T-cell (primary cell): ENCODE data around the gene CRYGS. TPM values are rescaled to one million over a fixed set of nuclear protein-coding genes. Genes with fewer than 3 reads are reported as not detected.
"Not testable (repeated sequence)": the region's sequence is repeated elsewhere in the genome, so short reads cannot be mapped to it uniquely, and the experiment has no call there.

Source experiments
- ATAC-seq, 4 experiments: fragments of 200-7000 bp in 3 of 4; fragments of 150-1000 bp in 1 of 4; cut with Tn5 transposase; replicated peaks in 1 of 4; 1 replicate in 3 of 4; 2 replicates in 1 of 4; pipeline ENCODE4 v1.10.0; 2021; ENCODE audit warnings: moderate library complexity in 3 of 4, mild to moderate bottlenecking in 2 of 4, moderate number of reproducible peaks in 1 of 4
- CTCF ChIA-PET, 2 donors: fragments of 300-600 bp; sonication (Branson Sonifier 250); formaldehyde crosslinking; loops; one replicate each; lab custom pipeline; 2022; ENCODE audit warnings: antibody characterized with exemption in 2 of 2; lab: Charles Lee
- POLR2A ChIA-PET, 2 donors: fragments of 300-600 bp; sonication (Branson Sonifier 250); formaldehyde crosslinking; loops; one replicate each; lab custom pipeline; 2022; ENCODE audit warnings: antibody characterized with exemption in 2 of 2; lab: Charles Lee
- DNase-seq, 35 experiments: peaks; one replicate each; pipeline versions ENCODE4 v3.0.0 to v3.0.0-alpha.2; 2013 to 2023
- H3K27ac ChIP-seq: one replicate; pipeline ENCODE4 v1.5.1; 2013; ENCODE audit warnings: low read length
- H3K27me3 ChIP-seq, 2 experiments: replicated peaks in 1 of 2; 1 replicate in 1 of 2; 2 replicates in 1 of 2; pipeline versions ENCODE4 v1.6.1 to v1.7.0; 2013; ENCODE audit warnings: low read length in 1 of 2, mixed read lengths in 1 of 2; ENCODE audit not compliant: control insufficient read depth in 2 of 2, insufficient read depth in 2 of 2; ENCODE audit errors: extremely low read depth in 1 of 2
- H3K36me3 ChIP-seq, 2 donors: 1 replicate in 1 of 2; 2 replicates in 1 of 2; pipeline versions ENCODE4 v1.6.1 to v1.7.0; 2013; ENCODE audit warnings: low read length in 1 of 2; ENCODE audit not compliant: control insufficient read depth in 2 of 2, insufficient read depth in 1 of 2; ENCODE audit errors: extremely low read depth in 1 of 2
- H3K4me1 ChIP-seq, 2 experiments: 1 replicate in 1 of 2; 2 replicates in 1 of 2; pipeline versions ENCODE4 v1.6.1 to v1.7.0; 2013; ENCODE audit warnings: low read length in 2 of 2, mixed read lengths in 1 of 2; ENCODE audit not compliant: insufficient read depth in 2 of 2, control insufficient read depth in 1 of 2; ENCODE audit errors: extremely low read depth in 1 of 2
- H3K4me3 ChIP-seq, 2 donors: 1 replicate in 1 of 2; 2 replicates in 1 of 2; pipeline versions ENCODE4 v1.5.1 to v1.7.0; 2013; ENCODE audit warnings: mild to moderate bottlenecking in 2 of 2, low read length in 1 of 2, moderate library complexity in 1 of 2; ENCODE audit not compliant: control insufficient read depth in 1 of 2; ENCODE audit errors: extremely low read depth in 1 of 2
- H3K9me3 ChIP-seq: 2 replicates; pipeline ENCODE4 v1.7.0; 2013
- H3K27ac Mint-ChIP-seq, 2 donors: one replicate each; pipeline ENCODE4 v1.8.0; 2020 to 2021; ENCODE audit warnings: mild to moderate bottlenecking in 2 of 2, mixed read lengths in 2 of 2
- H3K27me3 Mint-ChIP-seq, 2 donors: one replicate each; pipeline ENCODE4 v1.8.0; 2021 to 2022; ENCODE audit warnings: mixed read lengths in 2 of 2
- H3K36me3 Mint-ChIP-seq: one replicate; pipeline ENCODE4 v1.8.0; 2021; ENCODE audit warnings: mixed read lengths
- H3K4me1 Mint-ChIP-seq, 3 donors: one replicate each; pipeline ENCODE4 v1.8.0; 2020 to 2022; ENCODE audit warnings: mixed read lengths in 3 of 3, mild to moderate bottlenecking in 1 of 3
- H3K4me3 Mint-ChIP-seq, 3 donors: one replicate each; pipeline ENCODE4 v1.8.0; 2020 to 2022; ENCODE audit warnings: mild to moderate bottlenecking in 3 of 3, mixed read lengths in 3 of 3, moderate library complexity in 3 of 3
- H3K9me3 Mint-ChIP-seq, 3 donors: one replicate each; pipeline ENCODE4 v1.8.0; 2020 to 2022; ENCODE audit warnings: mixed read lengths in 3 of 3
- WGBS: methylation state at CpG from one replicate; pipeline ENCODE4 v1.1.5; 2013; ENCODE audit warnings: missing lambda C conversion rate; ENCODE audit not compliant: insufficient coverage; 5-methylcytosine and 5-hydroxymethylcytosine counted together
- total RNA-seq, 35 experiments: library from RNA in 6 of 35; stranded (reverse) in 6 of 35; fragments of 120-200 nt in 1 of 35; gene quantifications; one replicate each; pipeline versions ENCODE4 v1.2.1 to v1.2.4 and lab custom pipeline; 2013 to 2026

Gene CRYGS
- total RNA-seq, 5 donors from 2014 or later (not counting 1 experiment from before 2014, with no cell fraction given): 5.5 to 10.4 (median 7.8) TPM

DNA sequence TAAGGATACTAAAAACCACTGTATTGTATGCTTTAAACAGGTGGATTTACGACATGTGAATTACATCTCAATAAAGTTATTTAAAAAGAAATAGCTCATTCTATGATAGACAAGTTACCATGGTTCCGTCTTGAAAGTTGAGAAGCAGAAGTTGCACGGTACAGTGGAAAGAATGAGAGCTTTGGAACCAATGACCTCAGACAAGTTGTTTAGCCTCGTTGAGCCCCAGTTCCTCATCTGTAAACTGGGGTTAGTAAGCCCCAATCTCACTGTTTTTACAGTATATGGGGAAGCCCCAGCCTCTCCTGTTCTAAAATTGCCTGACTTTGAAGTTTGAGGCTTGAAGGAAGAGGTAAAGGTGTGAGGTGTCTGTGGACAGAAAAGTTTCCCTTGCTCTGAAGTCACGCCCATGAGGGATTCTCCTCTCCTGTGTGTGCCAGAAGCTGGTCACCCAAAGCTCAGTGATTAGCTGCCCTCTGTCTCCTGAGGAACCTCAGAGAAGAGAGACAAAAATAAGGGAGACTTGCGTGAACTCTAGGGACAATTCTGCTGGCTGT is 10.0 kb downstream of the CRYGS start:
- H3K36me3 ChIP-seq: no peaks in the 10 kb centered on the region
- no peaks in the 10 kb centered on the region for H3K9me3 Mint-ChIP-seq
- H3K27ac Mint-ChIP-seq: peak overlapping the region in 1 of 2 donors; percentile 62
- H3K4me3 Mint-ChIP-seq: peak overlapping the region in 2 of 3 donors; percentile 10 to 25
- WGBS: 25% methylated on average over 4 of the region's 6 CpGs
- H3K27ac ChIP-seq: peak overlapping the region; percentile 17
- peaks cover 7% of the 10 kb centered on the region for H3K36me3 Mint-ChIP-seq
- H3K4me1 Mint-ChIP-seq: peaks cover 34 to 43% (median 36%) of the 10 kb centered on the region in 3 donors
- peaks cover 27 to 29% of the 10 kb centered on the region in 2 experiments for H3K4me1 ChIP-seq
- ATAC-seq (peak; percentile 58 to 98 (median 82)), DNase-seq (peak in 21 of 35 experiments; percentile 5 to 74 (median 22))
- ChIA-PET CTCF (interaction anchor here in 1 of 2 donors (0.6 to 3.5 kb wide), 3 partner anchors 15 to 605 kb away, joined by 3 to 23 read pairs (median 6); partner anchors contain the start of gene RPL39L), POLR2A (interaction anchor here (0.6 to 1.6 kb wide), 4 partner anchors 15 to 1908 kb away, joined by 3 to 9 read pairs (median 4); partner anchors contain the start of gene DNAJB11 (in 1 of the 2))
- H3K27me3 ChIP-seq: no peaks in the 10 kb centered on the region
- no peaks in the 10 kb centered on the region for H3K9me3 ChIP-seq
- H3K4me3 ChIP-seq: no peak overlapping the region
- no peaks in the 10 kb centered on the region for H3K27me3 Mint-ChIP-seq

DNA sequence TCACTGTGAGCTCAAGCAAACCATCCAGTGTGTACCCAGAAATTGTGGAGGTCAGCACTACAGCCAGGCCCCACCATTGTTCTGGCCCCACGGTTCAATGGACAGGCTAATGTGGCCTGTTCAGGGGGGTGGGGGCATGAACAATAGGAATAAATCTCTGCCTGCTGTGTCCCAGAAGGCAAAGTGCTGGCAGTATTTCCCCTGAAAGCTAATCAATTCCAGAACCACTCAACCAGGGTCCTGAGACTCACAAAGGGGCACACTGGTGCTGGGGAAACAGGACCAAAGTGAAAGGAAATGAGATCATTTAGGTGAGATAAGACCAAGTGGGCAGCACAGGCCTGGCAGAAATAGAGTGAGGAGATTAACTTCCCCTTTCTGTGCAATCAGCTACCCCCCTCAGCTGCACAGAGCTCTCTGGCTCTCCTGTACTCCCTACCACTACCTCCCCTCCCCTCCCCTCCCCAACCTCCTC is 11.5 kb downstream of the CRYGS start:
- Mint-ChIP-seq H3K36me3 (peaks cover 11% of the 10 kb centered on the region), H3K27me3 (no peaks in the 10 kb centered on the region), H3K27ac (no peak overlapping the region), H3K4me1 (peaks cover 41 to 54% (median 45%) of the 10 kb centered on the region in 3 donors), H3K9me3 (no peaks in the 10 kb centered on the region), H3K4me3 (no peak overlapping the region)
- no peaks in the 10 kb centered on the region for H3K36me3 ChIP-seq
- ChIA-PET POLR2A (interaction anchor here in 1 of 2 donors (0.6 to 1.1 kb wide), 2 partner anchors 13 to 47 kb away, joined by 3 read pairs; no protein-coding TSS in a partner anchor), CTCF (interaction anchor here (0.6 to 0.8 kb wide), 3 partner anchors 84 to 551 kb away, joined by 3 to 6 read pairs (median 3); no protein-coding TSS in a partner anchor)
- no peak overlapping the region for H3K27ac ChIP-seq
- H3K4me1 ChIP-seq: peaks cover 32 to 33% of the 10 kb centered on the region in 2 experiments
- no CpG with 5 or more reads among the region's 1 CpG for WGBS
- no peak overlapping the region for H3K4me3 ChIP-seq
- no peaks in the 10 kb centered on the region for H3K27me3 ChIP-seq
- ATAC-seq: no peak
- no peak for DNase-seq
- no peaks in the 10 kb centered on the region for H3K9me3 ChIP-seq

DNA sequence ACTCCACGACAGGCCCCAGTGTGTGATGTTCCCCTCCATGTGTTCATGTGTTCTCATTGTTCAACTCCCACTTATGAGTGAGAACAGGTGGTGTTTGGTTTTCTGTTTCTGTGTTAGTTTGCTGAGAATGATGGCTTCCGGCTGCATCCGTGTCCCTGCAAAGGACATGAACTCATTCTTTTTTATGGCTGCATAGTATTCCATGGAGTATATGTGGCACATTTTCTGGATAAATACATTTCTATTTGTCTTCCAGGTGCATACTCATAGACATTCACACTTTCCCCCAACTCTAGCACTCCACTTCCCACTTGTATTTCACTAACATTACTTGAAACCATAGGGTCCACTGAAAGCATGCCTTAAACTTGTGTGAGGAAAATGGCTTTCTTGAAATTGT is 12.5 kb downstream of the CRYGS start:
- CTCF ChIA-PET, H3K27ac ChIP-seq, H3K9me3 ChIP-seq, DNase-seq, H3K36me3 ChIP-seq, H3K27ac Mint-ChIP-seq, H3K9me3 Mint-ChIP-seq, H3K27me3 Mint-ChIP-seq, H3K4me3 Mint-ChIP-seq, H3K4me3 ChIP-seq, POLR2A ChIA-PET, ATAC-seq, H3K27me3 ChIP-seq: not testable (repeated sequence)
- H3K4me1 ChIP-seq: peaks cover 32 to 33% of the 10 kb centered on the region in 2 experiments
- H3K36me3 Mint-ChIP-seq: peaks cover 11% of the 10 kb centered on the region
- H3K4me1 Mint-ChIP-seq: peaks cover 41 to 52% (median 45%) of the 10 kb centered on the region in 3 donors
- WGBS: no CpG with 5 or more reads among the region's 3 CpGs

DNA sequence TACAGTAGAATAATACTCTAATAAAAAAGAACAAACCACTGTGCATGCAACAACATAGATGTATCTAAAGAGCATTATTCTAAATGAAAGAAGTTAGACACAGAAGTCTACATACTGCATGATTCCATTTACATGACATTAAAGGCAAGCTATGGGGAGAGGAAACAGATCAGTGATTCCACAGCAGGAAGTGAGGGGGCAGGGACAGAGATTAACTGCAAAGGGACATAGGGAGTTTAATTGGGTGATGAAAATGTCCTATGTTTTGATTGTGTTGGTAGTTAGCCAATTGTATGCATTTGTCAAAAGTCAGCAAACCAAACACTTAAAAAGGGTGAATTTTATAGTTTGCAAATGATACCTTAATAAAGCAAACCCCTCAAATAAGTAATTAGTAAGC is 13.8 kb downstream of the CRYGS start:
- H3K4me3 ChIP-seq: no peak overlapping the region
- H3K27me3 ChIP-seq: no peaks in the 10 kb centered on the region
- H3K27ac ChIP-seq: no peak overlapping the region
- H3K36me3 Mint-ChIP-seq: peaks cover 16% of the 10 kb centered on the region
- H3K4me1 Mint-ChIP-seq: peaks cover 41 to 50% (median 45%) of the 10 kb centered on the region in 3 donors
- POLR2A ChIA-PET: no interaction called here
- H3K9me3 Mint-ChIP-seq: no peaks in the 10 kb centered on the region
- no peak for ATAC-seq
- H3K9me3 ChIP-seq: no peaks in the 10 kb centered on the region
- CTCF ChIA-PET: interaction anchor here in 1 of 2 donors (0.7 kb wide), 1 partner anchor 612 kb away, joined by 9 read pairs; no protein-coding TSS in a partner anchor
- no peaks in the 10 kb centered on the region for H3K36me3 ChIP-seq
- H3K27me3 Mint-ChIP-seq: no peaks in the 10 kb centered on the region
- no peak overlapping the region for H3K27ac Mint-ChIP-seq
- DNase-seq: no peak
- no peak overlapping the region for H3K4me3 Mint-ChIP-seq
- H3K4me1 ChIP-seq: peaks cover 32 to 33% of the 10 kb centered on the region in 2 experiments

DNA sequence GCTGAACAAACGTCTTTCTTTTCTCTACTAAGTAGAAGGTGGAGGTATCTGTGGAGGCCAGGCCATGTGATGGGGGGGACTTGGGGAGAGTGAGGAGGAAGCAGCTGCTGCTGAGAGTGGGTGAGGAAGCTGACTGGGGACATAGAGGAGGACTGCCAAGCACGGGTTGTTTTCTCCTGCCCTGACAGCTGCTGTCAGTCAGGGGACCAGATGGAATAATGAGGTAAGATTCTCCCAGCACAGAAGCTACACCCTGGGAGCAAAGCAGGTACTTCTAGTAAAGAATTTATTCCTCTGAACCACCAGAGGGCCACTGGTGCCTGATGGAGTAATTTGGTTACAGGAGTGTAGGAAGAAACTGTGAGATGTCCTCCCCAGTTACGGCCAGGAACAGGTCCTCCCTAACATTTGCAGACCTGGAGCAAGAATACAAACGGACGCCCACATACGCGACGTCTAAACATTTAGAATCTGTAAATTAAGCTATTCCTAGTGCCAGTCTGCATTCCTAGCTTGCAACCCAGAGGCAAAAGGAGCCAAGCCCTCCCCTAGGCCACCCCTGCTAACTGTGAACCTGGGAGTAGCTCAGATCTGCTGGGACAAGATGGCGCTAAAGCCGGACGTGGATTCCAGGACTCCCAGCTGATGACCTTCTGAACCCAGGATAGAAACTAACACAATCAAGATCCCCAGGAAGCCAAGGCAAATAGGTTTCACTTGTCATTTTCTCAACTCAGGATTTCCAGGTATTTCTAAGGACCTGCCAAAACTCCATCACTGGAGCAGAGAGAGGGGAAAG is 14.8 kb downstream of the CRYGS start:
- CTCF ChIA-PET: interaction anchor here (0.6 to 1.2 kb wide), 8 partner anchors 9 to 611 kb away, joined by 3 to 9 read pairs (median 4); no protein-coding TSS in a partner anchor
- no peak overlapping the region for H3K27ac Mint-ChIP-seq
- no peak overlapping the region for H3K27ac ChIP-seq

DNA sequence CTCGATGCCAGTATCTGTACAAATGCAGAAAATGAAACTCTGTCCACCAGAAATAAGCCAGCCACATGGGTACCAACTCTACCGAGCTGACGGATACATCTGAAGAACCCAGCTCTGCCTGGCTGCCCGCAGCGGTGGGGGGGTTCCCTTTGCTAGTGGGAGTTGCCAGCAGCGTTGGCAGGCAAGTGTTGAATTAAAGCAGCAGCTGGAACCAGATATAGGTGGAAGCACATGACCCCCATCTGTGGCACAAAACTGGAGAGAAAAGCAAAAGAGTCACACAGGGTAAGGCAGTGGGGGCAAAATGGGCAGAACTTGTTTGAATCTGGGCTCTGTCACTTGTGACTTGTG is 17.9 kb downstream of the CRYGS start:
- Histone ChIP-seq H3K9me3 (no peaks in the 10 kb centered on the region), H3K36me3 (no peaks in the 10 kb centered on the region), H3K27ac (no peak overlapping the region), H3K4me3 (no peak overlapping the region), H3K4me1 (peaks cover 18 to 20% of the 10 kb centered on the region in 2 experiments), H3K27me3 (no peaks in the 10 kb centered on the region)
- ChIA-PET CTCF (interaction anchor here (0.8 kb wide), 2 partner anchors 13 to 14 kb away, joined by 3 to 5 read pairs; no protein-coding TSS in a partner anchor), POLR2A (no interaction called here)
- Mint-ChIP-seq H3K27ac (no peak overlapping the region), H3K4me3 (no peak overlapping the region), H3K27me3 (no peaks in the 10 kb centered on the region), H3K4me1 (peaks cover 23 to 31% (median 24%) of the 10 kb centered on the region in 3 donors), H3K9me3 (no peaks in the 10 kb centered on the region), H3K36me3 (peaks cover 12% of the 10 kb centered on the region)
- DNase-seq (peak in 5 of 35 experiments; percentile 6 to 44 (median 22)), ATAC-seq (no peak)
- 63% methylated on average over 4 of the region's 6 CpGs for WGBS

More for the DNA sequence above, 14.8 kb downstream of the CRYGS start:
- POLR2A ChIA-PET: no interaction called here
- Mint-ChIP-seq H3K9me3 (no peaks in the 10 kb centered on the region), H3K36me3 (peaks cover 16% of the 10 kb centered on the region), H3K27me3 (no peaks in the 10 kb centered on the region), H3K4me1 (peaks cover 36 to 41% (median 38%) of the 10 kb centered on the region in 3 donors), H3K4me3 (no peak overlapping the region)
- H3K36me3 ChIP-seq: no peaks in the 10 kb centered on the region
- 22% methylated on average over 1 of the region's 11 CpGs for WGBS
- peaks cover 28 to 30% of the 10 kb centered on the region in 2 experiments for H3K4me1 ChIP-seq
- ATAC-seq: peak in 3 of 4 experiments; percentile 23 to 48 (median 30)
- H3K27me3 ChIP-seq: no peaks in the 10 kb centered on the region
- H3K9me3 ChIP-seq: no peaks in the 10 kb centered on the region
- DNase-seq: no peak
- no peak overlapping the region for H3K4me3 ChIP-seq
